Memory B cell (primary cell): ENCODE data around the gene C2orf72.
"Not testable (repeated sequence)": the region's sequence is repeated elsewhere in the genome, so short reads cannot be mapped to it uniquely, and the experiment has no call there.

Source experiments
- ATAC-seq: fragments of 150-1000 bp; cut with Tn5 transposase; 2 replicates; pipeline ENCODE4 v1.10.0; 2021; ENCODE audit warnings: low read depth, mild to moderate bottlenecking, moderate library complexity
- DNase-seq, 2 donors: peaks; one replicate each; pipeline ENCODE4 v3.0.0; 2022; ENCODE audit warnings: low spot score in 2 of 2
- H3K27ac Mint-ChIP-seq: one replicate; pipeline ENCODE4 v1.8.0; 2022; ENCODE audit warnings: mild to moderate bottlenecking, moderate library complexity, mixed read lengths
- H3K27me3 Mint-ChIP-seq: one replicate; pipeline ENCODE4 v1.8.0; 2022; ENCODE audit warnings: mixed read lengths
- H3K36me3 Mint-ChIP-seq: one replicate; pipeline ENCODE4 v1.8.0; 2022; ENCODE audit warnings: mild to moderate bottlenecking, mixed read lengths
- H3K4me1 Mint-ChIP-seq: one replicate; pipeline ENCODE4 v1.8.0; 2022; ENCODE audit warnings: mixed read lengths
- H3K4me3 Mint-ChIP-seq: one replicate; pipeline ENCODE4 v1.8.0; 2022; ENCODE audit warnings: mild to moderate bottlenecking, moderate library complexity, mixed read lengths
- H3K9me3 Mint-ChIP-seq: one replicate; pipeline ENCODE4 v1.8.0; 2022; ENCODE audit warnings: mixed read lengths

C2orf72 gene

DNA sequence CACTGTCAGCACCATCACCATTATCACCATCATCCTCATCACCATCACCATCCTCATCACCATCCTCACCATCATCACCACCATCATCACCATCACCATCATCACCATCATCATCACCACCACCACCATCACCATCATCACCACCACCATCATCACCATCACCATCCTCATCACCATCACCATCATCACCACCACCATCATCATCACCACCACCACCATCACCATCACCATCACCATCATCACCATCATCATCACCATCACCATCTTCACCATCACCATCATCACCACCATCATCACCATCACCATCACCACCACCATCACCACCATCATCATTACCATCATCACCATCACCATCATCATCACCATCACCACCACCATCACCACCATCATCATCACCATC lies 32.4 kb upstream of the C2orf72 start:
- not testable (repeated sequence) for H3K4me3 Mint-ChIP-seq, H3K9me3 Mint-ChIP-seq, H3K36me3 Mint-ChIP-seq, H3K27ac Mint-ChIP-seq, ATAC-seq, DNase-seq
- H3K27me3 Mint-ChIP-seq = peaks cover 22% of the 10 kb centered on the region
- H3K4me1 Mint-ChIP-seq = peaks cover 11% of the 10 kb centered on the region

GRCh38 chr2:231007286-231008098 lies 29.8 kb upstream of the C2orf72 start:
- peaks cover 9% of the 10 kb centered on the region for H3K9me3 Mint-ChIP-seq
- DNase-seq (no peak), ATAC-seq (no peak)
- peaks cover 6% of the 10 kb centered on the region for H3K36me3 Mint-ChIP-seq
- H3K27me3 Mint-ChIP-seq = peaks cover 11% of the 10 kb centered on the region
- peaks cover 9% of the 10 kb centered on the region for H3K4me1 Mint-ChIP-seq
- no peak overlapping the region for H3K4me3 Mint-ChIP-seq
- H3K27ac Mint-ChIP-seq = no peak overlapping the region

DNA sequence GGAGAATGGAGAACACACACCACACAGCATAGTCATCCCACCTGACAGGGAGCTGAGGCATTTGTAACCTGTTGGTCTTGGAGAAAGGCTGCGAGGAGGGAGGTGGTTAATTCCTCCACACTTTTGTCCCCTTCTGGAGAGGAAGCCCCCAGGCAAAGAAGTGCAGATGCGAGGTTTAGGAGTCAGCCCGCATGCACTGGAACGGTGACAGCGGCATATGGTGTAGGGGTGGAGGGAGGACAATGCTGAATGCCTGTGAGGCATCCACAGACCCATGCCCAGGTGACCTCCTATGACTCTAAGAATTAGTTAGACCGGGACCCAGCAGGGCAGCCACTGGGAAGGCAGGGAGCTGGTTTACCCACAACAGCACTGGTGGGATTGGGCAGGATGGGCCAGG lies 29.2 kb upstream of the C2orf72 start:
- DNase-seq (no peak), ATAC-seq (no peak)
- H3K27me3 Mint-ChIP-seq = peaks cover 11% of the 10 kb centered on the region
- H3K9me3 Mint-ChIP-seq = peaks cover 9% of the 10 kb centered on the region
- no peak overlapping the region for H3K4me3 Mint-ChIP-seq
- no peak overlapping the region for H3K27ac Mint-ChIP-seq
- peaks cover 9% of the 10 kb centered on the region for H3K4me1 Mint-ChIP-seq
- peaks cover 6% of the 10 kb centered on the region for H3K36me3 Mint-ChIP-seq

- Mint-ChIP-seq H3K9me3 (peaks cover 9% of the 10 kb centered on the region), H3K27ac (no peak overlapping the region), H3K36me3 (peaks cover 6% of the 10 kb centered on the region), H3K27me3 (peaks cover 9% of the 10 kb centered on the region), H3K4me3 (no peak overlapping the region), H3K4me1 (peaks cover 9% of the 10 kb centered on the region)
- ATAC-seq (no peak), DNase-seq (no peak)
Measured at GRCh38 chr2:231009236-231009919, 27.9 kb upstream of the C2orf72 start.

DNA sequence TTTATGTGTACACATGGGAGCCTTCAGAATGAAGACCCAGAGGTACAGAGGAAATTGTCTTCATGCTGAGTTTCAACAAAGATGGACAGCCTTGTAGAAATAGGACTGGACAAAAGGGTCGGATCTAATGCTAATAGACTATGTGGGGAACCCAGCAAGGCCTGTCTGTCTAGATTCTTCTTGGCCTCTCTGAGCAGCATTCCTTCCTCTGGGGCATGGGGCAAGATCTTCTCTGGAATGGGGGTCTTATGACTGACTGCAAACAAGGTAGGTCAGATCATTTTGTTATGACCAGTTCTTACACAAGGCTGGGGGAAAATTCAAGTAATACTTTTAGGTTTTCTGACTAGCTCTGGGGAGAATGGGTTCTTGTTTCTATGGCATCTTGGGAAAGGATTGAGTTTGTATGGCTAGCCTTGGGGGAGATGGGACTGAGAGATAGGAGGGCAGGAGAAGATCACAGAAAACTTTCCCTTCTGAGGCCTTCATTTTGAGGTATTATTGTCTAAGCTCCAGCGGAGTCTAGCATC lies 27.1 kb upstream of the C2orf72 start:
- Mint-ChIP-seq H3K4me1 (peaks cover 3% of the 10 kb centered on the region), H3K27me3 (peaks cover 9% of the 10 kb centered on the region), H3K27ac (no peak overlapping the region), H3K9me3 (peaks cover 3% of the 10 kb centered on the region), H3K36me3 (peaks cover 3% of the 10 kb centered on the region), H3K4me3 (no peak overlapping the region)
- DNase-seq (no peak), ATAC-seq (no peak)

DNA sequence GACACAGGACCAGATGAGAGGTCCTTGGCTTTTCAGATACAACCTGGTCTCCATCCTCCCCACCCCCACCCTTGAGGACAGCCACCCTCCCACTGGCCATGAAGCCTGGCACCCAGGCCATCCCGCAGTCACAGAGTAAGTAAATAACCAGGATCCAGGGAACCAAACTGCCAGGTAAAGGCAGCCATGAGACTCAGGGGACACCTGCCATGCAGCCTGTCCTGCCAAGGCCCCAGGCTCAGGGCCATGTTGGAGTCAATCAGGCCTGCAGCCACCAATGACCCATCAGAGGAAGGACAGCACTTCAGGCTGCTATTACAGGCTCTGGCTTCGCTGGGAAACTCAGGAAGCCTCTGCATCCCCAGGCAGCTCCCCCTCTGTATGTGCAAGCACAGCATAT lies 25.8 kb upstream of the C2orf72 start:
- H3K4me3 Mint-ChIP-seq = no peak overlapping the region
- H3K27ac Mint-ChIP-seq = no peak overlapping the region
- peaks cover 9% of the 10 kb centered on the region for H3K27me3 Mint-ChIP-seq
- H3K36me3 Mint-ChIP-seq = no peaks in the 10 kb centered on the region
- ATAC-seq (no peak), DNase-seq (no peak)
- no peaks in the 10 kb centered on the region for H3K9me3 Mint-ChIP-seq
- H3K4me1 Mint-ChIP-seq = no peaks in the 10 kb centered on the region

- Mint-ChIP-seq H3K9me3 (no peaks in the 10 kb centered on the region), H3K4me3 (no peak overlapping the region), H3K27me3 (peaks cover 12% of the 10 kb centered on the region), H3K27ac (no peak overlapping the region), H3K36me3 (no peaks in the 10 kb centered on the region), H3K4me1 (no peaks in the 10 kb centered on the region)
- no peak for ATAC-seq
- no peak for DNase-seq
Measured at GRCh38 chr2:231012463-231012862, 24.9 kb upstream of the C2orf72 start.

- Mint-ChIP-seq H3K36me3 (no peaks in the 10 kb centered on the region), H3K27me3 (peaks cover 14% of the 10 kb centered on the region), H3K9me3 (no peaks in the 10 kb centered on the region), H3K4me1 (no peaks in the 10 kb centered on the region), H3K4me3 (no peak overlapping the region), H3K27ac (no peak overlapping the region)
- no peak for DNase-seq
- no peak for ATAC-seq
Measured at GRCh38 chr2:231013820-231014219, 23.5 kb upstream of the C2orf72 start.

GRCh38 chr2:231015478-231015877 lies 21.8 kb upstream of the C2orf72 start:
- Mint-ChIP-seq H3K27me3 (peaks cover 17% of the 10 kb centered on the region), H3K9me3 (no peaks in the 10 kb centered on the region), H3K4me1 (no peaks in the 10 kb centered on the region), H3K36me3 (no peaks in the 10 kb centered on the region), H3K27ac (no peak overlapping the region), H3K4me3 (no peak overlapping the region)
- ATAC-seq = no peak
- DNase-seq = no peak

DNA sequence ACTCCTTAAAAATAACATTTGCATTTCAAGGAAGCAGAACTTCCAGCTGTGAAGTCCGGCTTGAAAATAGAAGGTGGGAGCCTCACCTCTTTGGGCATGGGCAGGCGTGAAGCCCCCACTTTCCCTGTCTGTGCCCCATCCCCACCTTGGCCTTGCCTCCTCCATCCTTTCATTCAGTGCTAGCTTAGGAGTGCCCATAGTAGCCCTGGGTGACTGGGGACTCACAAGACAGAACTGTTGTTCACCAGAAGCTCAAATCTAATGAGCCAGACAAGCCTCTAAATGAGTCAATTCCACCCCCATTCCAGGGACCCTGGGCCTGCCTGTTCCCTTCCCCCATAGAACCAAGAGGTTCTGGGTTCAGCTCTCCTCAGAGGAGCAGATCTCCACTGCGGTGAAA lies 21.4 kb upstream of the C2orf72 start:
- Mint-ChIP-seq H3K4me1 (no peaks in the 10 kb centered on the region), H3K27me3 (peaks cover 17% of the 10 kb centered on the region), H3K36me3 (peaks cover 2% of the 10 kb centered on the region), H3K9me3 (no peaks in the 10 kb centered on the region), H3K27ac (no peak overlapping the region), H3K4me3 (no peak overlapping the region)
- DNase-seq (no peak), ATAC-seq (no peak)

GRCh38 chr2:231016566-231017230 lies 20.6 kb upstream of the C2orf72 start:
- H3K4me3 Mint-ChIP-seq = no peak overlapping the region
- ATAC-seq (no peak), DNase-seq (no peak)
- no peaks in the 10 kb centered on the region for H3K9me3 Mint-ChIP-seq
- no peak overlapping the region for H3K27ac Mint-ChIP-seq
- peaks cover 17% of the 10 kb centered on the region for H3K27me3 Mint-ChIP-seq
- H3K4me1 Mint-ChIP-seq = no peaks in the 10 kb centered on the region
- H3K36me3 Mint-ChIP-seq = peaks cover 2% of the 10 kb centered on the region

DNA sequence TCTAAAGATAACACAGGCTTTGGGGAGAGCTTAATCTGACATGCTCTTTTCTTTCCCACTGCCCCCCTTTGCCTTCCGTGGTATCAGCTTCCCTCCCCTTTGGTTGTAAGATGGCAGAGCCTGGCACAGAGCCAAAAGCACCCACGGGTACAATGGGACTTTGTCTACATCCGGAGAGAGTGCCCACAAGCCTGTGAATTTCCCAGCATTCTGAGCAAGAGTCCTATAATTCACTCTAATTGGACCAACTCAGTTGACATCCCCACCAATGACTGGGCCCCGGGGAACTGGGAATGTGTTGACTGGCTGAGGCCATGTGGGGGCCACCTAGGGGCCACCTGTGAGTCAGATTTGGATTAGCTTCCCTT lies 20.1 kb upstream of the C2orf72 start:
- no peak for ATAC-seq
- Mint-ChIP-seq H3K36me3 (peaks cover 2% of the 10 kb centered on the region), H3K9me3 (no peaks in the 10 kb centered on the region), H3K27ac (no peak overlapping the region), H3K27me3 (peaks cover 14% of the 10 kb centered on the region), H3K4me3 (no peak overlapping the region), H3K4me1 (no peaks in the 10 kb centered on the region)
- no peak for DNase-seq

DNA sequence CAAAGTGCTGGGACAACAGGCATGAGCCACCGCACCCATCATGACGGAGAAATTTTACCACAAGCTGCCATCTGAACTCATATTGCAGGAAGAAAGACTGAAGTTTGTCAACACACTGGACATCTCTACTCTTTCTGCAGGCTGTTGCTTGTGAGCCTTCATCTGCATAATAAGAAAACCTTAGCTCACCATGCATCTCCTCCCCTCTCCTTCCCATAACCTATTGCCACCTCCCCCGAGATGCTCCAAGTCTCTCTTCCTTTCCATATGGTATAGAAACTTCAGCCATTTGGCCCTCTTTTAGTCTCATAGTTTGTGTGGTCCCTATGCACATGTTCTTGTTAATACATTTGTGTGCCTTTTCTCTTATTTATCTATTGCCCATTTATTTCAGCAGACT lies 19.1 kb upstream of the C2orf72 start:
- Mint-ChIP-seq H3K9me3 (no peaks in the 10 kb centered on the region), H3K27me3 (peaks cover 13% of the 10 kb centered on the region)

DNA sequence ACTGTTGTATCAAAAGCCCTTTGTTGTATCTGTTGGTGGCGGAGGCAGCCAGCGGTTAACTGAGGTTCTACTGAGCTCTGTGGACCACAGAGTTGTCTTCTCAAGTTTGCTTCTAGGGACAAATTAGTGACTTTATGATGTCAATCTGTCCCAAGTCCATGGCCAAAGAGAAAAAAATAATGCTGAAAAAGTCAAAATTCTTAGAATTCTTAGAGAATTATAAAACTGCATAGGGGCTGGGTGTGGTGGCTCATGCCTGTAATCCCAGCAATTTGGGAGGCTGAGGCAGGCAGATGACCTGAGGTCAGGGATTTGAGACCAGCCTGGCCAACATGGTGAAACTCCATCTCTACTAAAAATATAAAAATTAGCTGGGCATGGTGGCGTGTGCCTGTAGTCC lies 12.3 kb upstream of the C2orf72 start:
- not testable (repeated sequence) for H3K36me3 Mint-ChIP-seq, H3K9me3 Mint-ChIP-seq, H3K4me3 Mint-ChIP-seq, DNase-seq, H3K27ac Mint-ChIP-seq, ATAC-seq, H3K4me1 Mint-ChIP-seq, H3K27me3 Mint-ChIP-seq

More for the DNA sequence above, 19.1 kb upstream of the C2orf72 start:
- DNase-seq = no peak
- Mint-ChIP-seq H3K36me3 (peaks cover 2% of the 10 kb centered on the region), H3K27ac (no peak overlapping the region), H3K4me1 (no peaks in the 10 kb centered on the region), H3K4me3 (no peak overlapping the region)
- no peak for ATAC-seq
